GM12878 (cell line): Measurements from ENCODE around the gene CNIH2. TPM values are rescaled to one million over a fixed set of nuclear protein-coding genes. Genes with fewer than 3 reads are reported as not detected.

Experiments
- ATAC-seq: fragments of 200-7000 bp; cut with Tn5 transposase; 3 replicates; pipeline ENCODE4 v1.9.1; 2020; ENCODE audit warnings: mild to moderate bottlenecking, moderate library complexity
- BruUV-seq: library from RNA; stranded (reverse); fragments of 400-500 nt; replicated peaks from 2 replicates; lab custom pipeline; 2021; lab: Mats Ljungman, UMichigan
- CTCF ChIA-PET: fragments of 300-600 bp; sonication (Branson Sonifier 250); formaldehyde crosslinking; extraction: SDS; loops from one replicate; lab custom pipeline; 2021; ENCODE audit warnings: inconsistent platforms; lab: Yijun Ruan, JAX
- POLR2A ChIA-PET: fragments of 350-600 bp; formaldehyde crosslinking; extraction: SDS; loops from one replicate; lab custom pipeline; 2021; ENCODE audit warnings: inconsistent platforms; lab: Charles Lee
- RAD21 ChIA-PET: fragments of 300-600 bp; sonication (Branson Sonifier 250); formaldehyde crosslinking; loops from one replicate; lab custom pipeline; 2023; ENCODE audit warnings: antibody characterized with exemption; ENCODE audit not compliant: unreplicated experiment; lab: Charles Lee
- SMC1A ChIA-PET: fragments of 300-600 bp; sonication (Branson Sonifier 250); formaldehyde crosslinking; loops from one replicate; lab custom pipeline; 2023; ENCODE audit not compliant: unreplicated experiment, uncharacterized antibody; lab: Charles Lee
- DNase-seq: peaks from one replicate; pipeline ENCODE4 v3.0.0-alpha.2; 2011; ENCODE audit warnings: low read depth, low spot score
- FAIRE-seq: peaks from 3 replicates; lab custom pipeline; 2011; peaks lifted over from hg19 to GRCh38; lab: Jason Lieb, UNC
- H2AFZ ChIP-seq: 2 replicates; pipeline ENCODE4 v1.6.0; 2011; ENCODE audit warnings: low read depth, low read length, control low read depth; ENCODE audit not compliant: control insufficient read depth
- H3K27ac ChIP-seq: 2 replicates; pipeline ENCODE4 v1.5.1; 2011; ENCODE audit warnings: control low read depth; ENCODE audit not compliant: control insufficient read depth, insufficient read depth
- H3K27me3 ChIP-seq, 2 experiments: replicated peaks in 1 of 2; 2 replicates each; pipeline versions ENCODE4 v1.6.0 to v1.6.1; 2011; ENCODE audit warnings: low read length in 1 of 2; ENCODE audit not compliant: control insufficient read depth in 2 of 2, insufficient read depth in 2 of 2
- H3K36me3 ChIP-seq, 2 experiments: 2 replicates each; pipeline ENCODE4 v1.5.1; 2011; ENCODE audit warnings: low read length in 1 of 2; ENCODE audit not compliant: control insufficient read depth in 2 of 2, insufficient read depth in 2 of 2
- H3K4me1 ChIP-seq: 2 replicates; pipeline ENCODE4 v1.6.1; 2011; ENCODE audit warnings: mild to moderate bottlenecking, low read length, moderate library complexity, mixed read lengths; ENCODE audit not compliant: control insufficient read depth, insufficient read depth
- H3K4me2 ChIP-seq: 2 replicates; pipeline ENCODE4 v1.6.0; 2011; ENCODE audit warnings: control low read depth; ENCODE audit not compliant: control insufficient read depth, insufficient read depth
- H3K4me3 ChIP-seq: fragments of 200-600 bp; sonication (generic); 2 replicates; pipeline ENCODE4 v1.5.1; 2016
- H3K79me2 ChIP-seq: 2 replicates; pipeline ENCODE4 v1.6.0; 2011; ENCODE audit warnings: low read length; ENCODE audit not compliant: control insufficient read depth, insufficient read depth
- H3K9ac ChIP-seq: 2 replicates; pipeline ENCODE4 v1.8.0; 2011; ENCODE audit warnings: low read length, control low read depth, mixed read lengths; ENCODE audit not compliant: control insufficient read depth, insufficient read depth
- H3K9me3 ChIP-seq: replicated peaks from 3 replicates; pipeline ENCODE4 v1.5.1; 2011; ENCODE audit warnings: mild to moderate bottlenecking, low read length; ENCODE audit not compliant: control insufficient read depth, insufficient read depth
- H4K20me1 ChIP-seq: 2 replicates; pipeline ENCODE4 v1.6.0; 2011; ENCODE audit not compliant: control insufficient read depth, insufficient read depth
- ASH2L ChIP-seq: fragments of 300-600, 200-600 bp; sonication (generic); IDR thresholded peaks from 2 replicates; pipeline ENCODE4 v1.6.1; 2017; ENCODE audit warnings: low read depth, mild to moderate bottlenecking, borderline replicate concordance
- ATF7 ChIP-seq: fragments of 450-650 bp; IDR thresholded peaks from 2 replicates; pipeline ENCODE4 v1.6.1; 2016; ENCODE audit warnings: low read depth, mild to moderate bottlenecking
- DPF2 ChIP-seq: fragments of 450-650 bp; IDR thresholded peaks from 2 replicates; pipeline ENCODE4 v1.6.1; 2017; ENCODE audit warnings: mild to moderate bottlenecking
- EZH2 ChIP-seq: IDR thresholded peaks from 2 replicates; pipeline ENCODE4 v1.6.1; 2012; ENCODE audit warnings: low read depth, mild to moderate bottlenecking, control low read depth, inconsistent platforms, low read length, borderline replicate concordance; ENCODE audit not compliant: control insufficient read depth
- HCFC1 ChIP-seq: fragments of 150-350 bp; IDR thresholded peaks from 2 replicates; pipeline ENCODE4 v1.6.1; 2014; ENCODE audit warnings: low read length
- RBBP5 ChIP-seq: fragments of 200-600 bp; sonication (generic); conservative IDR thresholded peaks from 2 replicates; pipeline ENCODE4 v1.6.1; 2016
- RELA ChIP-seq: fragments of 450-650 bp; IDR thresholded peaks from 2 replicates; pipeline ENCODE4 v1.8.0; 2014; ENCODE audit warnings: borderline replicate concordance; ENCODE audit not compliant: partially characterized antibody
- RUNX3 ChIP-seq: IDR thresholded peaks from 2 replicates; pipeline ENCODE4 v1.6.1; 2012; ENCODE audit warnings: low read length, inconsistent platforms
- TCF12 ChIP-seq: IDR thresholded peaks from 2 replicates; pipeline ENCODE4 v1.6.1; 2011; ENCODE audit warnings: low read depth, mild to moderate bottlenecking, low read length
- WGBS: methylation state at CpG from one replicate; pipeline ENCODE4 v1.1.6; 2016; ENCODE audit warnings: low lambda C conversion rate; ENCODE audit not compliant: insufficient replicate concordance, insufficient coverage; ENCODE audit errors: missing lambda C conversion rate; 5-methylcytosine and 5-hydroxymethylcytosine counted together
- in situ Hi-C: fragments of 300-500 bp; cut with MboI; formaldehyde crosslinking; loops from 9 replicates; pipeline ENCODE4 v1.14.3; 2018; ENCODE audit warnings: mixed read lengths
- intact Hi-C: fragments of 100-400 bp; cut with micrococcal nuclease; formaldehyde crosslinking; loops from one replicate; pipeline ENCODE4 v1.14.2; 2022; ENCODE audit not compliant: unreplicated experiment
- polyA plus RNA-seq, 11 experiments: library from polyadenylated mRNA; depleted of rRNA in 4 of 11; unstranded in 6 of 11; stranded (reverse) in 5 of 11; fragments of >200 nt; fragmentation: Nextera tagmentation in 4 of 11; fragmentation: Illumina TruSeq in 1 of 11; extraction: Ambion mirVana in 4 of 11; extraction: Trizol in 1 of 11; gene quantifications; 1 replicate in 1 of 11; 2 replicates in 10 of 11; pipeline versions ENCODE4 v1.2.1 to v1.2.3, GENCODE V29; 2011 to 2016; ENCODE audit warnings: inconsistent platforms in 2 of 11, missing spikeins in 2 of 11, low read depth in 1 of 11
- total RNA-seq, 4 experiments: library from RNA; depleted of rRNA in 3 of 4; stranded (reverse); fragments of >200 nt in 3 of 4; fragmentation: Illumina TruSeq in 1 of 4; extraction: Trizol in 1 of 4; gene quantifications; 2 replicates each; pipeline versions ENCODE4 v1.2.1 to v1.2.3, GENCODE V29; 2013 to 2021

CNIH2 gene
- total and polyA plus RNA-seq, 10 of the 15 experiments (the other 5 are each of a cell fraction or from before 2014, with no cell fraction given): 0.07 to 1.3 (median 0.68) TPM; not detected in 2

DNA sequence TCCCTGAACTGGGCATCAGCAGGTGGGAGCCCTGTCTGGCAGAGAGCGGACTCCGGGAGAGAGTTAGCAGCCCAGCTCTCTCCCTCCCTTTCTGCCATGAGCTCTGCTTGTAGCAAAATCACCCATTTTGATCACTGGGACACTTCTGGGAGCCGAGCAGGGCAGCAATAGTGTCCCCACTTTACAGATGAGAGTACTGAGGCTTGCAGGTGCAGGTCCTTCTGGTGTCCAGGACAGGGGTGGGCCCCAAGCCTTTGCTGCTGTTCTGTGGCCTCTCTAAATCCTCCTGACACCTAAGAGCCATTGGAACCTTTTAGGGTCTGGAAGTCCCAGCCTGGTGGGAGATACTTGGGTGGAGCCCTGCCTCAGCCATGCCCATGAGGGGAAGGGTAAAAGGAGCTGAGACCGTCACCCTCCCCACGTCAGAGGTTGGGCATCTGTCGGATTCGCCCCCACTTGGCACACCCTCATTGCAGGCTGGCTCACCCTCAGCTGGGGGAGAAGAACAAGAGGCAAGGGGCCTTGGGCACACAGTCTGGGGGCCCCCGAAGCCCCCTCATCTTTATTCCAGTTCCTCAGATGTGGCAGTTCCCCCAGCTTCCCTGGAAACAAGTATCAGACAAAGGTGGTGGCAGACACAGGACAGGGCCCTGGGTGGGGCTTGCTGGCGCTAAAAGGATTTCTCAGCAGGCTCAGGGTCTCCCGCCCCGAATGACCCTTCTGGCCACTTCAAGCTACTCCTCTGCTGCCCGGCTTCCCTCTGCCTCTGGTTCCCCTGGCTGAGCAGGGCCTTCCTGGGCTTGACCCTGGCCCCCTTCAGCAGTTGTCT is 53.8 kb downstream of the CNIH2 start:
- ATAC-seq (no peak), FAIRE-seq (no peak), DNase-seq (no peak)
- H3K9ac ChIP-seq: no peak overlapping the region
- H3K4me2 ChIP-seq: no peak overlapping the region
- H3K9me3 ChIP-seq: no peaks in the 10 kb centered on the region
- SMC1A ChIA-PET: interaction anchor here (3.9 kb wide), 1 partner anchor 20 kb away, joined by 33 read pairs; no protein-coding TSS in a partner anchor
- CTCF ChIA-PET: interaction anchor here (0.8 to 5.7 kb wide), 3 partner anchors 21 to 54 kb away, joined by 3 to 96 read pairs (median 6); no protein-coding TSS in a partner anchor
- peaks cover 17% of the 10 kb centered on the region for H3K4me1 ChIP-seq
- in situ Hi-C loops: no loop called here
- no peak overlapping the region for H3K27ac ChIP-seq
- no peak overlapping the region for H2AFZ ChIP-seq
- no peak overlapping the region for H3K4me3 ChIP-seq
- no peaks in the 10 kb centered on the region for H4K20me1 ChIP-seq
- no peaks in the 10 kb centered on the region for H3K27me3 ChIP-seq
- no peaks in the 10 kb centered on the region for H3K79me2 ChIP-seq
- RAD21 ChIA-PET: interaction anchor here (3.0 kb wide), 1 partner anchor 20 kb away, joined by 19 read pairs; no protein-coding TSS in a partner anchor
- no peaks in the 10 kb centered on the region for H3K36me3 ChIP-seq
- TF ChIP-seq RELA (no peak), RUNX3 (no peak), EZH2 (no peak), DPF2 (no peak), ASH2L (no peak), HCFC1 (no peak), TCF12 (no peak), ATF7 (no peak), RBBP5 (no peak)
- POLR2A ChIA-PET: interaction anchor here (1.0 to 1.5 kb wide), 2 partner anchors 13 to 34 kb away, joined by 3 read pairs; partner anchors contain the start of gene BRMS1
- no TSS peak for BruUV-seq
- intact Hi-C loops: no loop called here
- WGBS: 58% methylated on average over 12 of the region's 12 CpGs
